D721Med (cell line): ENCODE measurements around the gene PDCD1.

Experiments
- DNase-seq: peaks from one replicate; pipeline ENCODE4 v3.0.0; 2011; ENCODE audit warnings: low spot score; ENCODE audit not compliant: insufficient read length
- FAIRE-seq: peaks from 2 replicates; lab custom pipeline; 2011; peaks lifted over from hg19 to GRCh38; lab: Jason Lieb, UNC
- TF ChIP-seq, protein P1 (sequence below): IDR thresholded peaks from 2 replicates; pipeline ENCODE4 v1.5.1; 2012; ENCODE audit warnings: mild to moderate bottlenecking, control low read depth; ENCODE audit not compliant: insufficient read depth; ENCODE audit errors: missing control alignments

PDCD1 gene

DNA sequence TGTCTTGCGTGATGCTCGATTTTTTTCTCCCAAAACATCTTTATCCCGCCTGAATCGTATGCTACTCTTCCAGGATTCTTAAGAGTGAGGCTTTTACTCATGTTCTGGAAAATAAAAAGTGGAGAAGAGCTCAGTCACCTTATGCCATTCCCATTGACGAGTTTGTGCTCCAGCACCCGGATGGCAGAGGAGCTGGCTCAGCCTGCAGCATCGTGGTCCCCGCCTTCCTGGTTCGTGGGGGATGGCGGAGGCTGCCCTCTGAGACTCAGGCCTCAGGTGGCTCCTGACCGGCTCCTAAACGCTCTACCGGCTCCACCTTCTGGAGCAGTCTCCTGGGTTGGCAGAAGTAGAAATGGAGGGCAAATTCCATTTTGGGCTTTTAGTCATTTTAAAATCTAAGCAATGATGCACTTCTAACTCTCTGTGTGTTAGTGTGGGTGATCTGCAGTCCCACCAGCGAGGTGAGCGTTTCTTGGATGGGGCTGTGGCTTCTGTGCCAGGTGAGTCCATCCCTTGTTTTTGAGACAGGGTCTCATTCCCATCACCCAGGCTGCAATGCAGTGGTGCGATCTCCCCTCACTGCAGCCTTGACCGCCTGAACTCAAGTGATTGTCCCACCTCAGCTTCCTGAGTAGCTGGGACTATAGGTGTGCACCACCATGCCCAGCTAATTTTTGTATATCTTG, 38.7 kb upstream of the PDCD1 start:
- DNase-seq (no peak), FAIRE-seq (no peak)
- TF ChIP-seq, protein P1, sequence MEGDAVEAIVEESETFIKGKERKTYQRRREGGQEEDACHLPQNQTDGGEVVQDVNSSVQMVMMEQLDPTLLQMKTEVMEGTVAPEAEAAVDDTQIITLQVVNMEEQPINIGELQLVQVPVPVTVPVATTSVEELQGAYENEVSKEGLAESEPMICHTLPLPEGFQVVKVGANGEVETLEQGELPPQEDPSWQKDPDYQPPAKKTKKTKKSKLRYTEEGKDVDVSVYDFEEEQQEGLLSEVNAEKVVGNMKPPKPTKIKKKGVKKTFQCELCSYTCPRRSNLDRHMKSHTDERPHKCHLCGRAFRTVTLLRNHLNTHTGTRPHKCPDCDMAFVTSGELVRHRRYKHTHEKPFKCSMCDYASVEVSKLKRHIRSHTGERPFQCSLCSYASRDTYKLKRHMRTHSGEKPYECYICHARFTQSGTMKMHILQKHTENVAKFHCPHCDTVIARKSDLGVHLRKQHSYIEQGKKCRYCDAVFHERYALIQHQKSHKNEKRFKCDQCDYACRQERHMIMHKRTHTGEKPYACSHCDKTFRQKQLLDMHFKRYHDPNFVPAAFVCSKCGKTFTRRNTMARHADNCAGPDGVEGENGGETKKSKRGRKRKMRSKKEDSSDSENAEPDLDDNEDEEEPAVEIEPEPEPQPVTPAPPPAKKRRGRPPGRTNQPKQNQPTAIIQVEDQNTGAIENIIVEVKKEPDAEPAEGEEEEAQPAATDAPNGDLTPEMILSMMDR: no peak

DNA sequence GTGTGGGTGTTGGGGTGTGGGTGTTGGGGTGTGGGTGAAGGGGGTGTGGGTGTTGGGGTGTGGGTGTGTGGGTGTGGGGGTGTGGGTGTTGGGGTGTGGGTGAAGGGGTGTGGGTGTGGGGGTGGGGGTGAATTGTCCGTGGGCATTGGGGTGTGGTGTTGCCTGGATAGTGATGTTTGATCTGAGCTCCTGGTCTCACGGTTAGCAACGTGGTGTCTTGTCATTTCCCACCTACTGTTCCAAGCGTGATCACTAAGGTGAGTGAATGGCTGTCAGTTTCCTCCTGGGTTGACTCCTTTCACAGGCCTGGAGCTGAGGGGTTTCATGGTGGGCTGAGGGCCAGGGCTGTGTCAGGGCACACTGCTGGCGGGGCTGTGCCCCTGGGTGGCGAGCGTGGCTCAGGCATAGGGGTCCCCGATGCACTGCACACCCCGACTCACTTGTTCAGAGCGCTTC, 38.1 kb upstream of the PDCD1 start:
- FAIRE-seq (no peak), DNase-seq (no peak)
- TF ChIP-seq, protein P1: no peak

DNA sequence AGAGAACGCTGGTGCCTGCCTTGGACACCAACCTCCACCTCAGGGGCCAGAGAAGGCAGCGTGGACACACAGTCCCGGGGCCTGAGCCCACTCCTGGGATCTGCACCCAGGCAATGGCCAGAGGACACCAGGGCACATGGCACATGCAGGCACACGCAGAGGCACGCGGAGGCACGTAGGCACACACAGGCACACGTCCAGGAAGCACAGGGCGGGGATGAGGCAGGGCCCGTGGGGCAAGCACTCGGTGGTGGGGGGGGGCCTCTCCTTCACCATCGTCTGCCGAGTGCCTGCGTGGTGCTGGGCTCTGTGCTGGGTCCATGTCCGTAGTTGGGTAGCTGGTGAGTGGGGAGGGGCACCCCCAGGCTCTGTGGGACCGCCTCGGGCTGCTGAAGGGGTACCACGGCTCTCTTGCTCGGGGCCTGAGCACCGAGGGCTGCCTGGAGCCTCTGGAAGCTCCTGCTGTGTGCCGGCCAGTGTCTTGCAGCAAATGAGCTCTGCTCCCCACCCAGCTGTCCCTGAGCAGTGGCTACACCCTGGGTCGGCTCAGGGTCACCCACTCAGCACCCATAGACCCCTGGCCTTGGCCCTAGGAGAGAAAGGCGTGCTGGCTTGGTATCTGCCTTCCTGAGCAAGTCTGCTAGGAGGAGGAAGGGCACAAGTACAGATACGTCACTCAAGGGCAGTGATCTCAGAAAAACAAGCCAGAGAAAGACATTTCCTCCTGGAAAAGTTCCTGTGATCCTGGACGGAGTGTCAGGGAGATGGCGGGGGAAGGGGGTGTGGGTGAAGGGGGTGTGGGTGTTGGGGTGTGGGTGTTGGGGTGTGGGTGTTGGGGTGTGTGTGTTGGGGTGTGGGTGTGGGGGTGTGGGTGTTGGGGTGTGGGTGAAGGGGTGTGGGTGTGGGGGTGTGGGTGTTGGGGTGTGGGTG, 37.3 kb upstream of the PDCD1 start:
- no peak for DNase-seq
- TF ChIP-seq, protein P1: no peak
- FAIRE-seq: no peak

DNA sequence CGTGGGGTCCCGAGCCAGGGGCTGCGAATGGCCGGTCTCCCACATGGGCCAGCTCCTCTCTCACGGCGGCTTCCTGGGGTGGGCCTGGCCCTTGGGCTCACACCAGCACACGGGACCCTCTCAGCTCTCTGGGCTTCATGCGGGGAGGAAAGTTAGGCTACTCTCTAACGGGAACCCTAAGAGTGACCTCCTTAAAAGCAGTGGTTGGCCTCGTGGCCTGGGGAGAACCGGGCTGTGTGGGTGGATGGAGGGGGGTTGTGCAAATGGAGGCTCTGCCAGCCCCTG, 36.7 kb upstream of the PDCD1 start:
- no peak for FAIRE-seq
- TF ChIP-seq, protein P1: no peak

DNA sequence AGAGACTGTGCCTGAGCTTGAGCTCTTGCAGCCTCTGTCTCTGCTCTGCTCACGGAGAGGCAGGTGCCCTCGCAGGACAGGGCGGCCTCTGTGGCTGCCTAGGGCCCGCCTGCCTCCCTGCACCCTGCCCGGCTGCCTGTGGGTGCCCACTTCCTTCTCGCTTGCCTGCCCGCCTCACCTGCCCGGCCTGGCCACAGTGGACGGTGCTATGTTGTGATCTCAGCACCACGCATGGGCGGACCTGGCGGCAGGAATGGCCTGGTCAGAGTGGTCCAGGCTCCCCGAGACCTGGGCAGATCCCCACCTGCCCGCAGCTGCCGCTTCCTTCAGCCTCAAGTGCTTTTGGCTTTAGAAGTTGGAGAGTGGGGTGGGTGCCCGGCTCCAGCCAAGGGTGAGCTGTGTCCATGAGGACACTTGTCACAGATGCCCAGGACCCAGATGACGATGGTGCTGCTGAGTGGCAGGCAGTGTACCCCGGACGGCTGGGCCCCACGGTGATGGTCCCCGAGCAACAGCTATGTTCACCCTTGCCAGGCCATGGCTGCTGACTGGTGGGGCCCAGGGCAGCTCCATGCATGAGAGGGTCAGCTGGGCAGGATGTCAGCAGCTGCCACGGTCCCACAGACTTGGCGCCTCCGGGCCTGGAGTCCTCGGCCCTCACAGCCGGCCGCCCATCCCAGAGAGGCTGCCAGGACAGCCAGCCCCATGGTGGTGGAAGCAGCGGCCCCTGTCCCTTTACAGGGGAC, 36.2 kb upstream of the PDCD1 start:
- no peak for DNase-seq
- TF ChIP-seq, protein P1: no peak
- FAIRE-seq: no peak

More for the DNA sequence above, 36.7 kb upstream of the PDCD1 start:
- no peak for DNase-seq

DNA sequence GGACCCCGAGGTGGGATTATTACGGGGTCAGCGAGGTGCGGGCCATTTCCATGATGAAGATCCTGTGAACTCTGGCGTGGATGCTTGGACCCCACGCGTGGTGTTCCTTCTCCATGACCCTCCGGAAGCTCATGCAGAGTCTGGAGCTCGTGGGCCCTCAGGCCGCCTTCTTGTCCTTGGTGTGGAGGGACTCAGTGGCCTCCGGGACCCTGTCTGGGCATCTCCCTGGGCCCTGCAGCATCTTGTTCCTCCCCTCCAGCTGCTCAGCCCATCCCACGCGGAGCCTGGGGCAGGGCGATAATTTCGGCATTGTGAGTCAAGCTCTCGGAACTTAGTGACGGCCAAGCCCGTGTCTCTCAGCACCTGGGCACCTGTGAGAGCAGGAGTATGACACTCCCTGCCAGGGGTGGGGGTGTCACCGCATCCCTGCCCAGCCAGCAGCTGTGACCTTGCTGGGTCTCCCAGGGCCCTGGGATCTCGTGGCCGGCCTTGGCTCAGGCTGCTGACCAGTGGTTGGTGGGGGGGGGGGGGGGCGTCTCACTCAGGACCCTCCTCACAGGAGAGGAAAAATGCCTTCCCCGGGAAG, 35.5 kb upstream of the PDCD1 start:
- no peak for DNase-seq
- FAIRE-seq: no peak
- TF ChIP-seq, protein P1: no peak
